SU-DHL-6 (cell line): ENCODE measurements around the gene MOCOS.

ENCODE experiments used
- CTCF ChIP-seq: fragments of 200-600 bp; sonication (generic); IDR thresholded peaks from one replicate; pipeline ENCODE4 v1.5.1; 2017; ENCODE audit warnings: antibody characterized with exemption, mild to moderate bottlenecking, low read length, moderate library complexity; ENCODE audit not compliant: insufficient read depth, poor library complexity, severe bottlenecking
- EZH2phosphoT487 ChIP-seq: fragments of 200-600 bp; sonication (generic), shearing (Covaris generic); conservative IDR thresholded peaks from 2 replicates; pipeline ENCODE4 v1.6.1; 2018; ENCODE audit warnings: mild to moderate bottlenecking, antibody characterized with exemption, low read length, moderate library complexity, mixed read lengths

- TF ChIP-seq CTCF (no peak), EZH2phosphoT487 (no peak)
Observed at GRCh38 chr18:36167692-36168218, 19.5 kb upstream of the MOCOS start.
